GM12801 (cell line): ENCODE measurements around the gene KMT2B.
A peak's percentile ranks its signal among the peaks of the same experiment; 100 is the strongest.

Source experiments
- CTCF ChIP-seq: IDR thresholded peaks from one replicate; pipeline ENCODE4 v1.5.1; 2011; ENCODE audit warnings: control low read depth; ENCODE audit not compliant: insufficient read length; ENCODE audit errors: extremely low read depth

The KMT2B gene

DNA sequence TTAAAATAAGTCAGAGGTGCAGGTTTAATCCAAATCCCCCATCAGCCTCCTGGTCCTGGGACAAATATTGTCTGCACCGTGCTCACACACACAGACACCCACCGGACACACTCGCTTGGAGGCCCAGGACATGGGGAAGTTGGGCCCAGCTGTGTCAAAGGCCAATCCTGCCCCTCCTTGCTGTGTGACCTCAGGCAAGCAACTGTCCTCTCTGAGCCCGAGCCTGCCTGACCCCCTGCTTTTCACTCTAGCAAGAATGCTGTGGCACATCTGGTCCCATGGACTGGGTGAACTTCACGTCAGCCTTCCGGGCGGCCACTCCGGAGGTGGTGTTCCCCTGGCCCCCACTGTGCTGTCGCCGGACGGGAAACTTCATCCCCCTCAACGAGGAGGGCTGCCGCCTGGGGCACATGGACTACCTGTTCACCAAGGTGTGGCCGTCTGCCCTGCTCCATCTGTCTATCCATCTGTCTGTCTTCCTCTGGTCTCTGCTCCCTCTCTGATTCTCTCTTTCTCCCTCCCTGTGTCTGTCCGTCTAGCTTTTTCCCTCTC is 42.1 kb upstream of the KMT2B start:
- no peak for TF ChIP-seq CTCF

DNA sequence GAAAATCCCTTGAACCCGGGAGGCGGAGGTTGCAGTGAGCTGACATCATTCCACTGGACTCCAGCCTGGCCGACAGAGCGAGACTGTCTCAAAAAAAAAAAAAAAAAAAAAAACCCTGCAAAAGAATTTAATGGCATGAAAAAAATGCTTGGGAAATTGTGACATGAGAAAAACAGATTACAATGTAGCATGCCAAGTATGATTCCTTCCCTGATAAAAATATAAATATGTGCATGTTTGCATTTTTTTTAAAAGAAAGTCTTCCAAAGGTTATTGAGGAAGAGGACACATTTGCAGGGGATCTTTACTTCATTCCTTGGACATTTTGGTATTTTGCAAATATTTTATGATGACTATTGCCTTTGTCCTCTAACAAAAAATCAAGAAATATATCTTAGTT is 28.0 kb upstream of the KMT2B start:
- TF ChIP-seq CTCF: no peak

DNA sequence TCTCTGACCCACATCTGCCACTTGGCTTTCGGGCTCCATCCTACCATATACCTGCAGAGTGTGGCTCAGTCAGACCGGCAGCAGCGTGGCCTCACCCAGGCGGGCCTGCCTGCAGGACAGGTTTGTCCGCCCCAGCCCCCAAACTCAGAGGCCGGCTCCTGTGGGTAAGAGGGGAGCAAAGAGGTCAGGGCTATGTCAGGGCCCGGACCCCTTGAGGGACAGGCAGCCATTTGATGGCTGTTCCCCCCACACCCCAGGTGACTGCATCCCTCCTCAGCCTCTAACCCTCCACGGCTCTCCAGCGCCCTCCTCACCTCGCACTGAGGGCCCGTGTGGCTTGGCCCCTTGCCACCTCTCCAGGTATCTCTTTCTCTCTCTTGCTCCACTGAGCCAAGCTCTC is 25.8 kb upstream of the KMT2B start:
- TF ChIP-seq CTCF: no peak

GRCh38 chr19:35693422-35693821 is 24.4 kb upstream of the KMT2B start:
- TF ChIP-seq CTCF: no peak

DNA sequence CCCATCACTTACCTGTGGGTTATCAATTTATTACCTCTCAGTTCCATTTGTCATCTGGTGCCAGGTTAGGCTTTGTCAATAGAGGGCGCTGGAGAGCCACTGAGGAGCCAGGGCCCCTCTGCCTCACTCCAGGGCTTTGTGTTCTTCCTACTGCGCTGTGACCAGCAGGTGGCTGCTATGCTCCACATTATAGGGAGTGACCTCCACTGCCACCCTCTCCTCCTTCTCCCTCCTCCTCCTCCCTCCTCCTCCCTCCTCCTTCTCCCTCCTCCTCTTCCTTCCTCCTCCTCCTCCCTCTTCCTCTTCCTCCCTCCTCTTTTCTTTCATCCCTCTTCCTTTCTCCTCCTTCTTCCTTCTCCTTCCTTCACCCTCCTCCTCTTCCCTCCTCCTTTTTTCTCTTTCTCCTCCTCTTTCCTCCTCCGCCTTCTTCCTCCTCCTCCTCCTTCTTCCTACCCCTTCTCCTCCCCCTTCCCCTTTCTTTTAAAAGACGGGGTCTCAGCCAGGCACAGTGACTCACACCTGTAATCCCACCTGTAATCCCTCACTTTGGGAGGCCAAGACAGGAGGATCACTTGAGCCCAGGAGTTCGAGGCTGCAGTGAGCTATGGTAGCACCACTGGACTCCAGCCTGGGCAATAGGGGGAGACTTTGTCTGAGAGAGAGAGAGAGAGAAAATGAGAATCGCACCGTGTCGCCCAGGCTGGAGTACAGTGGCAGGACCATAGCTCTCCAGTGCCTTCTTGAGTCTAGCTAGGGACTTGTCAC is 23.8 kb upstream of the KMT2B start:
- peak; percentile 98 for TF ChIP-seq CTCF

- no peak for TF ChIP-seq CTCF
Observed at GRCh38 chr19:35695895-35696422, 21.8 kb upstream of the KMT2B start.

- no peak for TF ChIP-seq CTCF
Observed at GRCh38 chr19:35696835-35697234, 21.0 kb upstream of the KMT2B start.
